ENCODE measurements around the gene PHF24. TPM values are rescaled to one million over a fixed set of nuclear protein-coding genes. Genes with fewer than 3 reads are reported as not detected.
A peak's percentile ranks its signal among the peaks of the same experiment; 100 is the strongest.

PHF24 gene
- total RNA-seq (2021; ENCODE audit: unreplicated experiment) (0.47 TPM), Bru-seq, nascent RNA (percentile 7 among the genes with signal in this experiment), BruChase-seq, experiment 1, labeled RNA remaining after a 6-hour chase (percentile 17 among the genes with signal in this experiment), BruChase-seq, experiment 2, labeled RNA remaining after a 2-hour chase (percentile 15 among the genes with signal in this experiment)
- polyA plus RNA-seq (2012) = 0.11 and 0.21 TPM in 2 replicates
- long read RNA-seq = 0 reads

DNA sequence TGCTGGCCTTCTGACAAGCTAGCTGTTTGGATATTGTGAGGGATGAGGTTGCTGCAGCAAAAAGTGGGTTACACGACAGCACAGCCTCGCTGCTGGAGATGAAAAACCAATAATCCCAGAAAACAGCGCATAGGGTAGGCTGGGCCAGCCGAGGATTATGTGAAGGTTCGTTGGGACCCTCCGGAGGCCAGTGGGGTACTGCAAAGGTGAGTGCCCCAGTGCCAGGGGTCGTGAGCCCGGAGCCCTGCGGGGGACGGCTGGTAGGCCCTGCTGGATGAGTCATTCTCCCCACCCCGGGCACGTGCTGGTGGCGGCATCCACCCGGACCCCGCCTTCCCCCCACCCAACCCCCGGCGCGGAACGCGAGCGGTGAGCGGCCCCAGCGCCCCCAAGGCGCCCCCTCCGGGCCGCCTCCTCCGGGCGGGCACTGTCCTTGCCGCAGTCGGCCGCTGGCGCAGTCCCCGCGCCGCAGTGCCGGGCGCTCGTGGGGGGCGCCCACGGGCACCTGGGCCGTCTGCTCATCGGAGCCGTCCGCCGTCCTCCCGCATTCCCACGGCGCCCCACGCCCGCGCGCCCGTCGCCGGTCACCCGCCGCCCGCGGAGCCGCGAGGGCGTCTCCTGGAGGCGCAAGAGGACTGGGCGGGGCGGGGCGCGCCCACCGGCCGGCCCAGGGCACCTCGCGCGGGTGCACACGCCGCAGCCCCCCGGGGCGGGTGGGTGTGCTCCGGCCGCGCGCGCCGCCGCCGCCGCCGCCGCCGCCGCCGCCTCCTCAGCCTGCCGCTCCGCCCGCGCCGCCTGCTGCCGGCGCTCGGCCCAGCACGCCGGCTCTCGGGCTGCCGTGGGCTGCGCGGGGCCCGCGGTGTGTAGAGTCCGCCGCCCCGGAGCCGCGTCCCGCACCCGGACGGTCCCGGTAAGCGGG lies at the start of gene PHF24:
PHF24 (plus strand) TSS at position 794 of the 919 bp plus-strand sequence. CDS start 13,014 bp downstream, outside the sequence.
- no peak for ATAC-seq
- RAD21 ChIA-PET (ENCODE audit: low non-redundant PET in 1 of 2, low total read pairs in 2 of 2, uncharacterized antibody in 2 of 2, unreplicated experiment in 2 of 2) = no interaction called here
- H3K4me1 ChIP-seq (ENCODE audit: control insufficient read depth in 1 of 2, insufficient read depth in 2 of 2, low read length in 2 of 2) = no peaks in the 10 kb centered on the region
- no peak within 1 kb of the TSS for H3K9ac ChIP-seq (ENCODE audit: low read length)
- no peak for DNase-seq (ENCODE audit: low read depth, low spot score)
- no peaks in the 10 kb centered on the region for H3K36me3 ChIP-seq (ENCODE audit: control insufficient read depth in 1 of 2, insufficient read depth in 2 of 2, low read length in 2 of 2)
- no peaks in the 10 kb centered on the region for H3K9me2 ChIP-seq (ENCODE audit: insufficient read depth)
- CTCF ChIA-PET = no interaction called here
- no peak for TF ChIP-seq ZFX (IDR thresholded peaks at IDR 0.05)
- no peak for TF ChIP-seq EZH2 (IDR thresholded peaks at IDR 0.05)
- TF ChIP-seq POLR2A (IDR thresholded peaks at IDR 0.05; ENCODE audit: borderline replicate concordance, extremely low read depth, insufficient read depth, insufficient read length) = no peak
- no peak for TF ChIP-seq CEBPB (IDR thresholded peaks at IDR 0.05; ENCODE audit: low read depth)
- no peak for TF ChIP-seq JUND (IDR thresholded peaks at IDR 0.05)
- TF ChIP-seq EGR1 (IDR thresholded peaks at IDR 0.05; ENCODE audit: low read depth) = no peak
- TF ChIP-seq, protein P1, sequence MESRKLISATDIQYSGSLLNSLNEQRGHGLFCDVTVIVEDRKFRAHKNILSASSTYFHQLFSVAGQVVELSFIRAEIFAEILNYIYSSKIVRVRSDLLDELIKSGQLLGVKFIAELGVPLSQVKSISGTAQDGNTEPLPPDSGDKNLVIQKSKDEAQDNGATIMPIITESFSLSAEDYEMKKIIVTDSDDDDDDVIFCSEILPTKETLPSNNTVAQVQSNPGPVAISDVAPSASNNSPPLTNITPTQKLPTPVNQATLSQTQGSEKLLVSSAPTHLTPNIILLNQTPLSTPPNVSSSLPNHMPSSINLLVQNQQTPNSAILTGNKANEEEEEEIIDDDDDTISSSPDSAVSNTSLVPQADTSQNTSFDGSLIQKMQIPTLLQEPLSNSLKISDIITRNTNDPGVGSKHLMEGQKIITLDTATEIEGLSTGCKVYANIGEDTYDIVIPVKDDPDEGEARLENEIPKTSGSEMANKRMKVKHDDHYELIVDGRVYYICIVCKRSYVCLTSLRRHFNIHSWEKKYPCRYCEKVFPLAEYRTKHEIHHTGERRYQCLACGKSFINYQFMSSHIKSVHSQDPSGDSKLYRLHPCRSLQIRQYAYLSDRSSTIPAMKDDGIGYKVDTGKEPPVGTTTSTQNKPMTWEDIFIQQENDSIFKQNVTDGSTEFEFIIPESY (IDR thresholded peaks at IDR 0.05; ENCODE audit: extremely low read depth, insufficient replicate concordance, low read length) = no peak
- no peak for TF ChIP-seq FOSL1 (IDR thresholded peaks at IDR 0.05; ENCODE audit: low read depth)
- TF ChIP-seq ELF1 (IDR thresholded peaks at IDR 0.05; ENCODE audit: borderline replicate concordance, low read depth) = no peak
- TF ChIP-seq SRF (IDR thresholded peaks at IDR 0.05; ENCODE audit: low read depth) = no peak
- TF ChIP-seq, protein P2, sequence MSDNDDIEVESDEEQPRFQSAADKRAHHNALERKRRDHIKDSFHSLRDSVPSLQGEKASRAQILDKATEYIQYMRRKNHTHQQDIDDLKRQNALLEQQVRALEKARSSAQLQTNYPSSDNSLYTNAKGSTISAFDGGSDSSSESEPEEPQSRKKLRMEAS (IDR thresholded peaks at IDR 0.05) = no peak
- H4K20me1 ChIP-seq (ENCODE audit: insufficient read depth) = no peaks in the 10 kb centered on the region
- intact Hi-C loops (cut with micrococcal nuclease) = no loop called here
- H3K4me2 ChIP-seq (ENCODE audit: low read length) = no peak within 1 kb of the TSS
- H3K9me3 ChIP-seq (ENCODE audit: control insufficient read depth in 1 of 2, insufficient read depth in 1 of 2, low read depth in 1 of 2, low read length in 2 of 2) = no peaks in the 10 kb centered on the region
- no peaks in the 10 kb centered on the region for H3K79me2 ChIP-seq (ENCODE audit: insufficient read depth, low read length)
- H3K4me3 ChIP-seq (replicated peaks in 1 of 2; ENCODE audit: low read depth in 1 of 2, low read length in 2 of 2) = no peak within 1 kb of the TSS
- H2AFZ ChIP-seq (ENCODE audit: low read depth, low read length, poor library complexity, severe bottlenecking) = no peak within 1 kb of the TSS
- BruUV-seq (replicated peaks) = no TSS peak
- H3K27me3 ChIP-seq (ENCODE audit: insufficient read depth, low read length) = peaks cover 39% of the 10 kb centered on the region; the same call in 1 of the 2 replicates
- POLR2A ChIA-PET = no interaction called here
- H3K27ac ChIP-seq (ENCODE audit: low read depth, low read length) = no peak within 1 kb of the TSS
